GM21619 (cell line): Measurements from ENCODE around the gene PPIL6.

Experiments
- ATAC-seq: cut with Tn5 transposase; IDR thresholded peaks from one replicate; pipeline ENCODE4 v1.9.1; 2021; ENCODE audit not compliant: unreplicated experiment

Gene PPIL6

DNA sequence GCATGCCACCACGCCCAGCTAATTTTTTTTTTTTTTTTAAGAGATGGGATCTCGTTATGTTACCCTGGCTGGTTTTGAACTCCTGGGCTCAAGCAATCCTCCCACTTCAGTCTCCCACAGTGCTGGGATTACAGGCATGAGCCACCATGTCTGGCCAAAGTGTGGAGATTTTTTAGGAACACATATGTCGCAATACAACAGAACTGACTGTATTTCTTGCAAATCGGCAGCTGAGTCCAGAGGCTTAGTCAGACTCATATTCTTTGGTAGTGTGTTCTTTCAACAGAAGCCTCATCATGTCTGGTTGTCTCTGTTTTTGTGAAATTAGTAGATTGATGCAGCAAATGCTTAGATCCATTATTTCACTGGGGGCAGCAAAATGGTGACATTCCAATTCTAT is 34.2 kb downstream of the PPIL6 start:
- no peak for ATAC-seq

- ATAC-seq: no peak
Observed at GRCh38 chr6:109397020-109397419, 43.4 kb downstream of the PPIL6 start.

- ATAC-seq: no peak
Observed at GRCh38 chr6:109396046-109396718, 44.2 kb downstream of the PPIL6 start.

DNA sequence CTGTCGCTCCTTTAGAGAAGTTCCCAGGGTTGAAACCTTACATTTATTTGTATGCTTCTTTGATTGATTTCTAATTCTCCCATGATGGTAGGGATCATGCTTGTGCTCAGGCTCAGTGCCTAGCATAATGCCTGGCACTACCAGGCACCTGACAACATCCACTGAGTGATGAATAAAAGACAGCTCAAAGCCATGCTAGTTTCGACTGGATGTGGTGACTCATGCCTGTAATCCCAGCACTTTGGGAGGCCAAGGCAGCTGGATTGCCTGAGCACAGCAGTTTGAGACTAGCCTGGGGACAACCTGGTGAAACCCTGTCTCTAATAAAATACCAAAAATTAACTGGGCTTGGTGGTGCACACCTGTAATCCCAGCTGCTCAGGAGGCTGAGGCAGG is 46.5 kb downstream of the PPIL6 start:
- no peak for ATAC-seq

DNA sequence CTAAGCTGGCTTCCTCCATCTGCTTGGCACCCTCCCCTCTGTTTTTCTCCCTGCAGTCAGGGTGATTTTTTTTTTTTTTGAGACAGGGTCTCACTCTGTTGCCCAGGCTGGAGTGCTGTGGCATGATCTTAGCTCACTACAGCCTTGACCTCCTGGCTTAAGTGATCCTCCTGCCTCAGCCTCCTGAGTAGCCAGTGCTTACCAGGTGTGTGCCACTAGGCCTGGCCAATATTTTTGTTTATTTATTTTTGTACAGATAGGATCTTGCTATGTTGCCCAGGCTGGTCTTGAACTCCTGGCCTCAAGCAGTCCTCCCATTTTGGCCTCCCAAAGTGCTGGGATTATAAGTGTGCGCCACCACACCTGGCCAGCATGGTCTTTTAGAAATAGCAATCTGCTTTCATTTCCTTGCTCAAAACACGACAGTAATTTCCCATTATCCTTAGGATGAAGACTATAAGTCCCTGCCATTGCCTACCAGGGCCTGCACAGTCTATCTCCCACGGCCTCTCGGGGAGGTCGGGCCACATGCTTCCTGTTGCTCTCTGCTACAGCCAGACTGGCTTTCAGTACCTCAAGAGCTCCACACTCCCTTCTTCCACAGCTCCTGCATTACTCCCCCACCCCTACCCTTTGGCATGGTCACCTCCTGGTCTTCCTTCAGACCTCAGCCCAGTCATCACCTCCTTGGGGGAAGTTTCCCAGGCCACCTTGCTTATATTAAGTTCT is 47.1 kb downstream of the PPIL6 start:
- ATAC-seq: no peak

DNA sequence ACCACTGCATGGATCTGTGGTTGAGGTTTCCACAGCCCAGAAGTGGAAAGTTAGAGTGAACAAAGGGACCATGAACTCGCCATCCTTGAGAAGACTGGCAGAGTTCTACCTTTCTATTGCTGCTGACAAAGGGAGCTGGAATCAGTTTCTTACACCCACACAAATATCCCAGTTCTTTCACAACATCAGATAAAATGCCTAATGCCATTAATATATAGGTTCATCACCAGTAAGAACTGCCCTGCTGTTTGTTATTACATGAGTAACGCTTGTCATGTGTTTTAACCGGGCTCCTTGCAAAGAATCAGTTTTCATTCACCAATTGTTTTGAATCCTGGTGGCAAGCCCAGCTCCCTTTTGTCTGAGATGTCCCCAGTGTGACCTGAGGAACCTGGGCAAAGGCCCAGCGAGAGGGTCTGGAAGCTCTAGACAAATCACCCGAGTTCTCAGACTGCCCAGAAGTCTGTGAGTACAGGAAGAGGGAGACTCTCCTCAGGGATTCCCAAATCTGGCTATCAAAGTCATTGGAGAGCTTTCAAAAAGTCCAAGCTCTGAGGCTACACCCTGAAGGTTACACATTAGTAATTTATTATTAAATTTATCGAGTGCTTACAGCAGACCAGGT is 50.7 kb downstream of the PPIL6 start:
- no peak for ATAC-seq

DNA sequence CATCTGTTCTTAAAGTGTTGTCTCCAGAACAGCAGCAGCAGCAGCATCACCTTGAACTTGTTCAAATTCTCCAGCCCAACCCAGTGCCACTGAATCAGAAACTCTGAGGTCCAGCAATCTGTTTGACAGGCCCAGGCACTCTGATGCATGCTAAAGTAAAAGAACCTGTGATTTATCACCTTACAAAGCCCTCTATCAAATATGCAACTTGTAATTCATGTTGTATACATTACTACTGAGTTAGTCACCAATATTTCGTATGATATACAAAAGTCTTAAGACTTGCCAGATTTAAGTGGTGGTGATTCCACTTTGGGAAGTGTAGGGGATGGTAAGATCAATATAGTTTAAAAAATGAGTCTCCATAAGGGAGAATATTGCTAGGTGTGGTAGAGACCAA is 52.2 kb downstream of the PPIL6 start:
- no peak for ATAC-seq

DNA sequence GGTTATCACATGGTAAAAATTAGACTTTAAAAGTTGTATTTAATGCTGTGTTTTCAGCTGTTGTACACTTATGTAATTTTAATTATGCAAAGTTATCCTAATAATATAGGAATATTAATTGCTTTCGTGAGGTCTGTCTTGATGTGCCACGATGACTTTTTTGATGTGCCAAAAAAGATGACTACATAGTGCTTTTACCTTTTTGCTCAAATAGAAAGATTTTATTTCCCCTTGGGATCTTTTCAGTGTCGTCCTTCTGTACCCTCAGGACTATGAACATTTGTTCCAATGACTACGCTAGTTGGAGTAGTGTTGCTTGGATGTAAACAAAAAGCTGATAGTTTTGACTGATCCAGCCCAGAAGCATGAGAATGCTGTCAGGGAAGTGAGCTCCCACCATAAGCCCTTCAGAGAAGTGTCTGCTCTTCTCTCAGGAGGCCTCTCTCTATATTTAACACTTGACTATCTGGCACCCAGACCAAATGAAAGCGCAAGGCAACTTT is 56.9 kb downstream of the PPIL6 start:
- no peak for ATAC-seq

GRCh38 chr6:109382576-109383437 is 57.6 kb downstream of the PPIL6 start:
- ATAC-seq: peak; percentile 65

DNA sequence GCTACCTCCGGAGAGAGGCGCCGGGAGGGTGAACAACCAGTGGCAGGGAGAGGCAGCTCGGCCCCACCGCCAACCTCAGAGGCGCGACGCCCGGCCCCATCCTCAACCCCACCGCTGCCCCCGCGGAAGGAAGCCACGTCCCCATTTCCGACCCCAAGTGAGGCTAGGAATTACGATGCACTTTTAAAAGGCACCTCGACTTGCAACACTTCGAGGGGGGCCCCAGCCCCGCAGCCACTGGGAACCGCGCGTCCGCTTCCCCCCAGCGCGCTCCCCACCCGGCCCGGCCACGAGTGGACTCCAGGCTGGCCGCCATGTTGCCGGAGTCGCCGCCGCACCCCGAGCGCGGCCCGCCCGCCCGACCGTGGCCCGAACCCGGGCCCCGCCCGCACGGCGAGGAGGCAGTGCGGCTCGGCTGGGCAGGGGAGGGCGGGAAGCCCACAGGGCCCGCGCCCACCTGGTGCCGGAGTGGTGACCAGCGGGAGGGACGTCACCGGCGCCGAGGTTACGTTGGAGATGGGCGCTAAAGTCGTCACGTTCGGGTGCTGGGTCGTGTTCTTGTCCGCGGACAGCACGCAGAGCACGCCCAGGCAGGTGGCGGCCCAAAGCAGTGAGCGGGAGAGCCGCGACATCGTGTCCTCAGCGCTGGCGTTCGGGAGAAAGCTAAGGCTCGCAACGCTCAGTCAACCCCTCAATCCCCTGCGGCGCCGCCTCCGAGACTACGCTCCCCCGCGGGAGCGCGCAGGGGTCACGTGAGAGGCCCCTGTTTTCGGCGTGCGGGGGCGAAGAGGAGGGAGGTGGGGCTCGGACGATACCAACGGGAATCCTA is 58.5 kb downstream of the PPIL6 start, which contains the start of gene CD164:
Gene CD164, minus strand, starts transcription at position 721 of the 829 bp plus-strand sequence. Its CDS starts 89 bp downstream, at position 632.
- peak; percentile 49 for ATAC-seq

DNA sequence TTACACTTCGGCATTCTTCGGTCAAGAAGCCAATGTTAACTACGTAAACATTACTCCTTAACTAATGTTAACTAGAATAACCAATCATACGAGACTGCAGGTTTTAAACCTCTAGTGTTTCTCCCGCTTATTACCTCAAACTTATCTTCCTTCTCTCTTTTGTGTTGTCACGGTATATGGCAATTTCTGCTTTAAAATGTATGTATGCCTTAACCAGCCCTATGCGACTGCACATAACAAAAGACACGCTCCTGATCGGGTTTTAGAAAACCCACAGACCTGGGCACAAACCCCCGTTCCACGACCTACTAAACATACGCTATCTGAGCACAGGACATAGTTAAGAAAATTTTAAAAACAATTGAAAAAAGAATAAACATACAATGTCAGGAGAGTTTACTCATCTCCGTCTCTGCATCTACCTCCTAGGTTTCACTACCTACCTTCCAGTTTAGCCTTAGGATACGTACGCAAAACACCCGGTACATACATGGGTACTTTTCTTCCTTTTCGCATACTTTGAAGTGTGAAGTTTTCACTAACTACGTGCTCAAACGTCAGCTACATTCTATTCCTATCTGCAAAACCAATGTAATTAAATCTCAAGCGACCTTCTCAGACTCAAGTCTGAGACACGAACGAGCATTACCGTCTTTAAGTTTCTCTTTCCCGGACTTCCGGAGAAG is 59.2 kb downstream of the PPIL6 start:
- ATAC-seq: no peak

GRCh38 chr6:109379711-109380110 is 60.7 kb downstream of the PPIL6 start:
- ATAC-seq: no peak

DNA sequence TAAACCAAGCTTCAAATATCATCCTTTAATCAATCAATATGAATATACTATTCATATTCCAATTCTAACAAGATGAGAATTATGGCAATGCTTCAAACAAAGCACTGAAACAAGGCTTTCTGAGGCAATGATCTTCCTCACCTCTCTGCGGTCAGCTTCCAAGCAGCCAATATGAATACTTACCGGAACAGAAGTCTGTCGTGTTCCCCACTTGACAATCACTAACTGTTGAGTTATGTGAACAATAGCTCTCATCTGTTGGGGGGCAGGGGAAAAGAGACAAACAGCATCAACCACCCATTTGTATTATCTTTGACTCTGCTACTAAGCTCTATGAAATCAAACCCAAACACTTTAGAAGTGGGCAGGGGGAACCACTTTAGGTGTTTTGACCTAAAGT is 62.7 kb downstream of the PPIL6 start:
- no peak for ATAC-seq

DNA sequence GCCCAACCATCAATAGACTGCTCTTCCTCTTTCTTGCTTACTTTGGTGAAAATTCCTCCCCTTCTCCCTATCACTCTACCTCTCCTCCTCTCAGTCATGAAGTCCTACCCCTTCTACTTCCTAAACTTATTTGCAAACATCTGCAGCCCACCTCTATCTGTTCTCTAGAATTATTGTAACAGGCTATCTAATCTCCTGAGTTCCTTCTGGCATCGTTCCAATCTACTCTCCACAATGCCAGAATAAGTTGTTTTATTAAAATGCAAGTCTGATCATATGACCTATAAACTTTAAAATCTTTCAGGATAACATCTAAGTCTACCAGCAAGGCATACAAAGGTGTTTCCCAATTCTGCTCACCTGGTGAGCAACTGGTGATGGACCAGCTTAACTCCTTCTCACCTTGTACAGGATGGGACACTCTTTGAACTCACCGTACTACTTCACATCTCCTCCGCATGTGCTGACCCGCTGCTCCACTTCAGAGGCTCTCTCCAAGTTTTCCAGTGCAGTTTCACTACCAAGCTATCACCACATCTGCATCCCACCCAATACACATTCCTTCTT is 66.0 kb downstream of the PPIL6 start:
- ATAC-seq: no peak

GRCh38 chr6:109373762-109374161 is 66.7 kb downstream of the PPIL6 start:
- peak; percentile 91 for ATAC-seq

GRCh38 chr6:109373331-109373730 is 67.1 kb downstream of the PPIL6 start:
- ATAC-seq: peak; percentile 1

DNA sequence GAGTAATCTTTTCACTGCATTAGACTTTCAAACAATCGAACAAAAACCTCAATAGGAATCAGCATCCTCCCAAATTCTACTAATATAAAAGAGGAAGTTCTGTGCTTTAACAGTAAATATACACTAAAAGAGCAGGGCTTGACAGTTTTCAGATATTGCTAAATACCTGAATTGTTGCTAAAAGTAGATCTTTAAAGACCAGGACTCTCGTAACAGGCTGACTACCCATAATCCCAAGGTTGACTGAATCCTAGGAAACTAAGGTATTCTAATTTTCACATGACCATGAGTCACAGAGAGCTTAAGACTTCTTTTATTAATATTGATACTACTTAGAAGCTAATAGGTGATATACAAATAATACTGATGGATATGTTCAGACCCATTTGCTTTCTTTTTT is 68.3 kb downstream of the PPIL6 start:
- no peak for ATAC-seq

DNA sequence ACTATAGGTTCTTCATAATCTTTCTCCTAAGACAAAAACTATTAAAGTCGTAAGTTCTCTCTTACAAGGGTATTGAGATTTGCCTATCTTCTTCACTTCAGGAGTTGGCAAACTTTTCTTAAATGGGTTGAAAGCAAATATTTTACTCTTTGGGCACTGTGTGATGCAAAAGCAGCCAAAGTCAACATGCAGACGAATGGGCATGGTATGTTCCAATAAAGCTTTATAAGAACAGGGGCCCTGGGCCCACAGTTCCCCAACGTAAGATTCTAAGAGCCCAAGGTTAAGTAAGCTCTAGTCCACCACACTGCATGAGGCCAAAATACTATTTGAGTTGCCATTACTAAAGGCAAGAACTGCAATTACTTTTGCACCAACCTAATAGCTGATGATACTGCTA is 69.6 kb downstream of the PPIL6 start:
- ATAC-seq: no peak

GRCh38 chr6:109370336-109370735 is 70.1 kb downstream of the PPIL6 start:
- ATAC-seq: no peak
